ENCODE data around the gene EVI5. TPM values are rescaled to one million over a fixed set of nuclear protein-coding genes. Genes with fewer than 3 reads are reported as not detected.

The EVI5 gene
- total RNA-seq, 1 donor from 2014 or later = 105 TPM

DNA sequence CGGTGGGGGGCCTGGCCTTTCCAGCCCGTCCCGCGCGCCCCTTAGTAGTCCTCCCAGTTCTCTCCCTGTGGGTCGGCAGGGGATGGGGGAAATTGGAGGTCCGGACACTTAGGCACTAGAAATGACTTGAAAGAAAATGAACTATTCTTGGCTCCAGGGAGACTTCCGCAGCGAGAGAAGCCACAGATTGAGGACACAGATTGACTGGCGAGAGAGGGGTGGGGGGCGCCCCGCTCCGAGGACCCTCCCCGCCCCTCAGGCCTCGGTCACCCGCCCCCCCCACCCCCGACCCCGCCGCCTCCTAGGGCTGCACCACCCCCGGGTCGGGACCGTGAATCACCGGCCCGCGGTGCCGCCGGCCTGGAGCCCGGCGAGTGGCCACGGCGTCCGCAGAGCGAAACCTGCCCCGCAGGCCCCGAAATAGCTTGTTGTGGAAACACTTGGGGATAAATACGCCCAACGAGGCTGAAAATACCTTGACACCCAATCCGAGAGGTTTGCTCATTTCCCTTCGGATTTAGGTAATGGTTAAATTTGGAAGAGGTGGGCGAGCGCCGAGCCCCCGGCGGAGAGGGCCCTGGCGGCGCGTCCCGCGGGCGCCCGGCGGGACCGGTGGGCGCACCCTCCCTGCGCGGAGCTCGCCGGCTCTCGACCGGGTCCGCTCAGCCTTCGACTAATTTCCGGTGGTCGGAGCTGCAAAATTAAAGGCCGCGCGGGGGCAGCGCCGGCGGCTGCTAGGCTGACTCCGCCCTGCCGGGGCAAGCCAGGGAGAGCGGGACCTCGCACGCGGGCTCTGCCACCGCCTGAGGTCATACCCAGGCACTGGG lies 298.4 kb downstream of the EVI5 start, which contains the start of gene GFI1:
Gene GFI1, minus strand, starts transcription at position 675 of the 827 bp plus-strand sequence. CDS start 3,438 bp downstream, outside the sequence.
- DNase-seq (ENCODE audit: low spot score) = no peak

- DNase-seq (ENCODE audit: low spot score) = no peak
These were observed 299.3 kb downstream of the EVI5 start for GRCh38 chr1:92485381-92486250.

DNA sequence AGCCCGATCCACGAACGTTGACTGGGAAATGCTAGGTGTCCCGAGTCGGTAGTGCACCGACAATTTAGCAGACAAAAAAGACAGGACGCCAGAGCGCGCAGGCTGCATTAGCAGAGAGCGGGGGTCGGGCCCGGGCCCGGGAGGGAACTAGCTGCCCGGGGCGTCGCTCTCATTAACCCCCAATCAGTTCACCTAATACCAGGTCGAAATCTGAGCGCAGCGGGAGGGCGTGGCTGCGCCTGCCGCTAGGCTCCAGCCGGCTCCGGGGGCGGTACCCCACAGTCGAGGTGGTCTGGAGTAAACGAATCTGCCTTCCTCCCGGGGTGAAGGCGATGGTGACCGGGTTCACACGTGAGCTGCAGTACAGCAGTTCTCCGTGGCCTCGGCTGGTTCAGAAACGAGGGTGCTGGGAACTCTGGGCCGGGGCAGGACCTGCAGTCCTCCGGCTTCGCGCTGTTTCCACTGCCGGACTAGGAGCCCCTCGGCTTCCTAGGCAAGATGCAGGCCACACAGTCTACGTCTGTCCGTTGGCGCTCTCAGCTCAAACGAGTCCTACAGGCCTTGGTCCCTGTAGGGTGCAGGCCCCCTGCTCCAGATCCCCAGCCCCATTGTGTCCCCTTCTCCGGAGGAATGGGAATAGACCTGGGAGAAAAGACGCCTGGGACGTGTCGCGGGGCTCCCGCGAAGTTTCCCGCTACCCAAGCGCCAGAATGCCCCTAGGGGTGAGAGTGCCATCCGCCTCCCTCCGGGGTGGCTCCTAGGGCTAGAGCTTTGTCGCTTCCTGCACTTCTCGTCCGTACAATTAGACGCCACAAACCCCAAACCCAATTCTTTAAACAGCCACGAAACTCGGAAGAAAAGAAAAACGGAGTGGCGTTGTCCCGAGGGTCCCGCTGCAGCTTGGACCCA lies 300.2 kb downstream of the EVI5 start:
- DNase-seq (ENCODE audit: low spot score) = no peak

GRCh38 chr1:92483610-92484471 lies 301.1 kb downstream of the EVI5 start:
- no peak for DNase-seq (ENCODE audit: low spot score)

GRCh38 chr1:92482665-92483609 lies 302.0 kb downstream of the EVI5 start:
- DNase-seq (ENCODE audit: low spot score) = no peak

DNA sequence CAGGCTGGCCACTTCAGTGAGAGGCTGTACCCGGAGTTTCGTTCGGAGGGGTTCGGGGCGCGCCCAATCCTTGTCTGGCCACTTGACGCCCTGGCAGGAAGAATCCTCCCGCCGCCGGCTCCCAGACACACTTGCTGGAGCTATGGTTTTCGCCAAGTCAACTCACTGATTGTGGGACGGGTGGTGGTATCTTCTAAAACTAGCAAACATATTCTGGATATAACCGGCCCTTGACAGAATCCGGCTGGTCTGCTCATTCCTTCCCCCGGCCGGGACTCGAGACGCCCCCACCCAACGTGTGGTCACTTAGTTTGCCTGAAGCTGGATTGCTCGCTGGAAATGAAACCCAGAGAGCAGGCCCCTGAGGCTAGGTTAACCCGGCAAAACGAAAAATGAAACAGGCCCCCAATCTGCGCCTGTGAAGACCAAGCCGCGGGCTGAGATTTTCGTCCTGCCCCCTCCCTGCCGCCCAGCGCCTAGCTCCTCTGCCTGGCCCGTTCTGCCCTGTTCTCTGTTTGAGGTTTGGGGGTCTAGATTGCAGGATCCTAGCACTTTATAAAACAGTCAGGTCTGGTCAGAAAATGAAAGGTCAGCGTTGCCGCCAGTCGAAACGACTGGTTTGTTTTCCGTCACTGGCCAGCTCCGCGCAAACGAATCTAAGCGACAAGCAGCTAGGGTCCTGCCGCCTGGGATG lies 302.8 kb downstream of the EVI5 start:
- DNase-seq (ENCODE audit: low spot score) = no peak

DNA sequence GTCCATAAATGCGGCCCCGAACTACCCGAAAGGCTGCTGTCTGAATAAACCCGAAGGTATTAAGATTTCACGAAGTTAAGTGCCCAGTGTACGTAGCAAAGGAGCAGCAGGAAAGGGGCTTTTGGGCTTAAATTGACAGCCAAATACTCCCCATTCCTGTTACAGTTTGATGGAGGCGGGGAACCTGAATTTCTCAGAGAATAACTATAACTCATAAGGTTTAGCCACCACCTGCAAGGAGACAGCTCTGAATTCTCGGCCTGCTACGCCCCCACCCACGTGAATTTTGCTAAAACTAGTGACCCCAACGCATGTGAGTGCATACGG lies 303.3 kb downstream of the EVI5 start:
- no peak for DNase-seq (ENCODE audit: low spot score)

DNA sequence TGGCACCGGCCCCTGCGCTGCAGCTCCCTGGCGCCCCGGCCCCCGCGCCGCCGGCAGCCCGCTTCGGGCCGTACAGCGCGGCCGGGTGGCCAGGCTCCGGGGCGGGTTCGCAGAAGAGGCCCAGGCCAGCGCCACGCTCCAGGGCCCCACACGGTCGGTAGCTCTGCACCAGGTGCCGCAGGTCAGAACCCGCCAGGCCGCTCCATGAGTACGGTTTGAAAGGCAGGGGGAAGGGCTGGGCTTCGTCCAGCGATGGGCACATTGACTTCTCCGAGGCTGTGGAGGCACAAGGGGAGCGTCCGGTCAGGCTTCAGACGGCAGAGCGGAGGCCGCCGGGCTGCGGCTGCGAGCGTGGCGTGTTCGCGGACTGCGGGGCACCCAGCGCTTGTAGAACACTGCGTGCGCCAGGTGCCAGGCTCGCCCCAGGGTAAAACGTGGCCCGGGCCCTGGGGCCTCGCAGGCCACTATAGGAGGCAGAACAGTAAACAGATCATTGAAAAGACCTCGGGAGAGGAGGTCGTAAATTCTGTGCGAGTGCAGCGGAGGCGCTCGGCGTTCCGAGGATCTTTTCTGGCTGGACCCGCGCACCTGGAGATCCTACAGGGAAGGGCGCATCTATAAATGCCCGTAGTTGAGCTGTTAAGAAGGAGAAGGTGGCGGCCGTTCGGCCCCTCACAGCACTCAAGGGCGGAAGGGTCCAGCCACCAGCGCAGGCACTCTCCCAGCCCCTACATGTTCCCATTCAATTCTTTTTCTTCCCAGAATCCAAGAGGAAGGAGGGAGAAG lies 303.9 kb downstream of the EVI5 start:
- no peak for DNase-seq (ENCODE audit: low spot score)

DNA sequence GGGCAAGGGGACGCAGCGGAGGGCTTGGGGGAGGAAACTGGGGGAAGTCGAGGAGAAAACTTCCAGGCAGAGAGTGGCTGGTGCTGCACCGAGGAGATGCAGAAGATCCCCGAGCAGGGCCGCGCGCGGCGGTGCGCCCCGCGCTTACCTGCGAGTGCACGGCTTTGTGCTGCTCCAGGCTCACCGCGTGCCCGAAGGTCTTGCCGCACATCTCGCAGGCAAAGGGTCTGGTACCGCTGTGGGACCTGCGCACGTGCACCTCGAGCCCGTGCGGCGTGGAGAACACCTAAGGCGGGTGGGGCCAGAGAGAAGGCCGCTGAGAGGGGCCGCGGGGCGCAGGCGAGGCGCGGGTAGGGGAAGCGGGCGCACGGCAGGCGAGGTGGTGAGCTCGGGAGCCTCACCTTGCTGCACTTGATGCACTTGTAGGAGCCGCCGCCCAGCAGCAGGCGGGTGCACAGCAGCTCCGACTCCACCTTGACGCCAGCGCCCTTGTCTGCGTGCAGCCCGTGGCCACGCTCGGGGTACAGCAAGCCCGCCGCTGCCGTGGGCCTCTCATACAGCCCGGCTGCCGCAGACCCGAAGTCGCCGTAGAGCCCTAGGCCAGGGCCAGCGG lies 304.6 kb downstream of the EVI5 start:
- DNase-seq (ENCODE audit: low spot score) = no peak

GRCh38 chr1:92479587-92479986 lies 305.3 kb downstream of the EVI5 start:
- no peak for DNase-seq (ENCODE audit: low spot score)

DNA sequence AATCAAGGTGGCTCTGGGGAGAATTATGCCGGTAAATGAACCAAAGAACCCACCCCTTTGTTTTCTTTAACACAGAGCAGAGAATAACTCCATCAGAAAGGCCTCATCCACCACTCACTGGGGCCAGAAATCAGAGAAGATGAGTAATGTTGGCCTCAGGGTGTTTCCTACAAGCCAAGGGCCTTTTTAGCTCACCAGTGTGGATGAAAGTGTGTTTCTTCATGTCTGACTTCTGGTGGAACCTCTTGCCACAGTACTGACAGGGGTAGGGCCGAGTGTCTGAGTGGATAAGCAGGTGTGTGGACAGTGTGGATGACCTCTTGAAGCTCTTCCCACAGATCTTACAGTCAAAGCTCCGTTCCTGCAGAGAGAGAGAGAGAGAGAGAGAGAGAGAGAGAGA lies 306.5 kb downstream of the EVI5 start:
- no peak for DNase-seq (ENCODE audit: low spot score)

DNA sequence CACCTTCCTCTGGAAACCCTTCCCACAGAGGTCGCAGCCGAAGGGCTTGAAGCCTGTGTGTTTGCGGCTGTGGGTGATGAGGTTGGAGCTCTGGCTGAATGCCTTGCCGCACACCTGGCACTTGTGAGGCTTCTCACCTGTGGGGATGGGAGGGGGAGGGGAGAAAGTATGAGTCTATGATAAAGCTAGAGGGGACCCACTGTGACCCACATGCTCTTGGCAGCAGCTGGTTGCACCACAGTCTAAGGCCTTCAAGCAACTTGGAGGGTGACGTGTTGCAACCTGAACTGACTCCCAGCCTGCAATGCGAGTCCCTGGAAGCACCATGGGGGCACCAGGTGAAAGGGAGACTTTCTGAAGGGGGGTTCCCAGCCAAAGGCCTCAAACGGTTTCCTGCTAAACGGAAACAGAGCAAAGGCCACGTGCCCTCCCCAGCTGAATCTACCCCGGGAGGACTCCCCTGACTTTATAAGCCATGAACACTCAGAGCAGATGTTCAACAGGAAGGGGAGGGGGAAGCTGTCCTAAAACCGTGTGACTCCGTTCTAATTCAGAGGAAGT lies 308.8 kb downstream of the EVI5 start:
- no peak for DNase-seq (ENCODE audit: low spot score)

GRCh38 chr1:92475029-92475428 lies 309.9 kb downstream of the EVI5 start:
- DNase-seq (ENCODE audit: low spot score) = no peak

- DNase-seq (ENCODE audit: low spot score) = no peak
These were observed 311.0 kb downstream of the EVI5 start for GRCh38 chr1:92473781-92474495.

DNA sequence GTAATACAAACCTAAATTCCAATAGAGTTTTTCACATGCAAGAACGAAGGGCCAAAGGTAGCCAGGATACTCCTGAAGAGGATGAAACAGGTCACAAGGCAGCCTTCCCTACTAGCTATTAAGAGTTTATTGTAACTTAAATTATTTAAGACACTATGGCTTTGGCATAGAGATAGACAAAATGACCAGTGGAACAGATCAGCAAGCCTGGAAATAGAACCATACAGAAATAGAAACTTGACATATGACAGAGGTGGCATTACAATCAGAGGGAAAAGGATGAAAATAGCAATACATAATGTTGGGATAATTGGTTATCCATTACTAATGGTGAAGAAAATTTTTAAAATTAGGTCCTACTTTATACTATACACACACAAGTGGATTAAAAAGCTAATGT lies 314.7 kb downstream of the EVI5 start:
- DNase-seq (ENCODE audit: low spot score) = no peak

DNA sequence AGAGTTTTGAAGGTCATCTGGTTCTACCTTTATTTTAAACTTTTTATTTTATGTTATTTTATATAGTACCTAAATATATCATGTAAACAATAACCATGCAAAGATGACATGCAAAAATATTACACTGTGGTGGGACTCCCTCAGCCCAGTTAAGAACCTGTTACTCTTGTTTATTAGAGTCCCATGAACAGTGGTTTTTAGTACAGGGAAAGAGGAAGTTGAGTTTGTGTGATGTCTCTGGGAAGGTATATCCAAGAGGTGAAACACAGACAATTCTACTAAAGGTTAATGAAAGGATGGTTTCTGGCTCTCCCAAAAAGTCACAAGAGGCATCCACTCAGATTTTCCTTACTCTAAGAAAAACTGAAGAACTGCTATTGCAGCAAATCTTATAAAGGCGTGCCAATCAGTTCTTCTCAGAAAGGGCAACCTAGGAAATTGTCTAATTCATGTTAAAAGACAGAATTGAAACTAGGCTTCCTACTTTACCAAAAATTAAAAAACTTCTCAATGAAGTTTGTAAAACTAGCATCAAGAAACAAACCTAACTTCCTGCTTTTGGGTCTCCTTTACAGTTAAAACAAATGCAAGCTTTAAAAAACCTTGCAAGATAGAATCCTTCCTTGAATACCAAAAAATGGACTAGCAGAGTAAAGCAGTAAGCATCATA lies 318.1 kb downstream of the EVI5 start:
- no peak for DNase-seq (ENCODE audit: low spot score)
